ENCODE measurements around the gene IL15RA. TPM values are rescaled to one million over a fixed set of nuclear protein-coding genes. Genes with fewer than 3 reads are reported as not detected.

Gene IL15RA
- total RNA-seq, 1 experiment from 2014 or later, result 0.66 TPM

- no peaks in the 10 kb centered on the region for H3K4me1 Mint-ChIP-seq (ENCODE audit: low read depth, unreplicated experiment)
- ChIA-PET POLR2A (no interaction called here), CTCF (no interaction called here)
- Histone ChIP-seq H3K36me3 (ENCODE audit: control insufficient read depth, insufficient read depth, low read length) (peaks cover 7% of the 10 kb centered on the region), H3K4me3 (ENCODE audit: low read depth, low read length) (no peak overlapping the region), H3K27me3 (replicated peaks; ENCODE audit: control insufficient read depth, insufficient read depth, low read length) (no peaks in the 10 kb centered on the region), H3K4me1 (no peaks in the 10 kb centered on the region), H3K9me3 (no peaks in the 10 kb centered on the region)
- intact Hi-C loops (cut with micrococcal nuclease; ENCODE audit: unreplicated experiment), result no loop called here
- no peaks in the 10 kb centered on the region for H3K27me3 Mint-ChIP-seq (ENCODE audit: insufficient read depth, unreplicated experiment)
- peak in 1 of 2 experiments; percentile 23 for DNase-seq
- H3K27ac Mint-ChIP-seq (ENCODE audit: unreplicated experiment), result no peak overlapping the region
- no peaks in the 10 kb centered on the region for H3K9me3 Mint-ChIP-seq (ENCODE audit: unreplicated experiment)
- no TSS peak for BruUV-seq (replicated peaks)
- peaks cover 64% of the 10 kb centered on the region for H3K36me3 Mint-ChIP-seq (ENCODE audit: insufficient read depth, unreplicated experiment)
- TF ChIP-seq, protein P1, sequence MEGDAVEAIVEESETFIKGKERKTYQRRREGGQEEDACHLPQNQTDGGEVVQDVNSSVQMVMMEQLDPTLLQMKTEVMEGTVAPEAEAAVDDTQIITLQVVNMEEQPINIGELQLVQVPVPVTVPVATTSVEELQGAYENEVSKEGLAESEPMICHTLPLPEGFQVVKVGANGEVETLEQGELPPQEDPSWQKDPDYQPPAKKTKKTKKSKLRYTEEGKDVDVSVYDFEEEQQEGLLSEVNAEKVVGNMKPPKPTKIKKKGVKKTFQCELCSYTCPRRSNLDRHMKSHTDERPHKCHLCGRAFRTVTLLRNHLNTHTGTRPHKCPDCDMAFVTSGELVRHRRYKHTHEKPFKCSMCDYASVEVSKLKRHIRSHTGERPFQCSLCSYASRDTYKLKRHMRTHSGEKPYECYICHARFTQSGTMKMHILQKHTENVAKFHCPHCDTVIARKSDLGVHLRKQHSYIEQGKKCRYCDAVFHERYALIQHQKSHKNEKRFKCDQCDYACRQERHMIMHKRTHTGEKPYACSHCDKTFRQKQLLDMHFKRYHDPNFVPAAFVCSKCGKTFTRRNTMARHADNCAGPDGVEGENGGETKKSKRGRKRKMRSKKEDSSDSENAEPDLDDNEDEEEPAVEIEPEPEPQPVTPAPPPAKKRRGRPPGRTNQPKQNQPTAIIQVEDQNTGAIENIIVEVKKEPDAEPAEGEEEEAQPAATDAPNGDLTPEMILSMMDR (IDR thresholded peaks at IDR 0.05; ENCODE audit: insufficient read depth in 1 of 2, low read depth in 1 of 2, low read length in 1 of 2, severe bottlenecking in 1 of 2, unreplicated experiment in 1 of 2), result no peak
- no peak overlapping the region for H3K4me3 Mint-ChIP-seq (ENCODE audit: unreplicated experiment)
These were observed 71.4 kb downstream of the IL15RA start for GRCh38 chr10:5905854-5906507.

DNA sequence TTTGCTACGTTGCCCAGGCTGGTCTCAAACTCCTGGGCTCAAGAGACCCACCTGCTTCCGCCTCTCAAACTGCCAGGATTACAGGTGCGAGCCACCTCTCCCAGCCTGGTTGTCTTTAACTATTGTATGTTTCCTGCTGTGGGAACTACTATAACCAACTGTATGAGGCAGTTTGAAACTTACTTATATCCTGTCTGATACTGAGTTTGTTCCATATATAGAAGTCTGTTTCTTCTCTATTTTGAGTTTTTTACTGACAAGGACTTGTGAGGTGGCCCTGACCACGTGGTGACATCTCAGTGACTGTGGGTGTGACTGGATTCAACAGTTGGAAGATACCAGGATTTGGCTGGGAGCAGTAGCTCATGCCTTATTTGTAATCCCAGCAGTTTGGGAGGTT, 73.1 kb downstream of the IL15RA start:
- Histone ChIP-seq H3K27me3 (replicated peaks; ENCODE audit: control insufficient read depth, insufficient read depth, low read length) (no peaks in the 10 kb centered on the region), H3K9me3 (no peaks in the 10 kb centered on the region), H3K4me3 (ENCODE audit: low read depth, low read length) (no peak overlapping the region), H3K36me3 (ENCODE audit: control insufficient read depth, insufficient read depth, low read length) (peaks cover 5% of the 10 kb centered on the region; the same call in 1 of the 2 replicates), H3K4me1 (no peaks in the 10 kb centered on the region)
- H3K27me3 Mint-ChIP-seq (ENCODE audit: insufficient read depth, unreplicated experiment), result no peaks in the 10 kb centered on the region
- TF ChIP-seq, protein P1 (IDR thresholded peaks at IDR 0.05; ENCODE audit: insufficient read depth in 1 of 2, low read depth in 1 of 2, low read length in 1 of 2, severe bottlenecking in 1 of 2, unreplicated experiment in 1 of 2), result no peak
- no peak for DNase-seq
- H3K9me3 Mint-ChIP-seq (ENCODE audit: unreplicated experiment), result no peaks in the 10 kb centered on the region
- intact Hi-C loops (cut with micrococcal nuclease; ENCODE audit: unreplicated experiment), result no loop called here
- H3K27ac Mint-ChIP-seq (ENCODE audit: unreplicated experiment), result no peak overlapping the region
- H3K4me1 Mint-ChIP-seq (ENCODE audit: low read depth, unreplicated experiment), result no peaks in the 10 kb centered on the region
- ChIA-PET POLR2A (no interaction called here), CTCF (no interaction called here)
- no TSS peak for BruUV-seq (replicated peaks)
- H3K36me3 Mint-ChIP-seq (ENCODE audit: insufficient read depth, unreplicated experiment), result peaks cover 51% of the 10 kb centered on the region
- no peak overlapping the region for H3K4me3 Mint-ChIP-seq (ENCODE audit: unreplicated experiment)

DNA sequence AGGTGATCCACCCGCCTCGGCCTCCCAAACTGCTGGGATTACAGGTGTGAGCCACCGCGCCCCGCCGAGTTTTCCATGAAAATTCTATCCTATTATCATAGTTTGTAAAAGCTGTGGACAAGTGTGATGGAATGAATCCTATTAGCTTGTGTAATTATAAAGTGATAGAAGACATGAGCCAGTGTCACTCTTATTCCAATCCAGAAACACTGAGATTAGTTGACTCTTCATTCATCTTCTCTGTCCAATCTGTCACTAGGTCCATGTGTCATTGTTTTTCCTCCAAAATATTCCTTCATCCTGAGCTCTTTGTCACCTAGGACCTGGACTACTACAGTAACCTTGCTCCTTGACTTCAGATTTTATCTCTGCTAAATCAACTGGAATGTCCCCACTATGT, 73.8 kb downstream of the IL15RA start:
- H3K27me3 ChIP-seq (replicated peaks; ENCODE audit: control insufficient read depth, insufficient read depth, low read length), result no peaks in the 10 kb centered on the region
- no peaks in the 10 kb centered on the region for H3K9me3 ChIP-seq
- DNase-seq, result no peak
- ChIA-PET POLR2A (interaction anchor here (0.5 kb wide), 1 partner anchor 13 kb away, joined by 3 read pairs; the partner anchor contains the start of gene FBH1), CTCF (no interaction called here)
- H3K27me3 Mint-ChIP-seq (ENCODE audit: insufficient read depth, unreplicated experiment), result no peaks in the 10 kb centered on the region
- BruUV-seq (replicated peaks), result no TSS peak
- H3K27ac Mint-ChIP-seq (ENCODE audit: unreplicated experiment), result no peak overlapping the region
- H3K4me3 Mint-ChIP-seq (ENCODE audit: unreplicated experiment), result no peak overlapping the region
- intact Hi-C loops (cut with micrococcal nuclease; ENCODE audit: unreplicated experiment), result no loop called here
- H3K4me1 Mint-ChIP-seq (ENCODE audit: low read depth, unreplicated experiment), result no peaks in the 10 kb centered on the region
- no peaks in the 10 kb centered on the region for H3K9me3 Mint-ChIP-seq (ENCODE audit: unreplicated experiment)
- peaks cover 5% of the 10 kb centered on the region; the same call in 1 of the 2 replicates for H3K36me3 ChIP-seq (ENCODE audit: control insufficient read depth, insufficient read depth, low read length)
- H3K4me1 ChIP-seq, result no peaks in the 10 kb centered on the region
- TF ChIP-seq, protein P1 (IDR thresholded peaks at IDR 0.05; ENCODE audit: insufficient read depth in 1 of 2, low read depth in 1 of 2, low read length in 1 of 2, severe bottlenecking in 1 of 2, unreplicated experiment in 1 of 2), result no peak
- no peak overlapping the region for H3K4me3 ChIP-seq (ENCODE audit: low read depth, low read length)
- peaks cover 48% of the 10 kb centered on the region for H3K36me3 Mint-ChIP-seq (ENCODE audit: insufficient read depth, unreplicated experiment)
